Activated T-cell treated with anti-CD3 and anti-CD28 coated beads, Interleukin-2, amount 50 U/mL, for 4 hours (primary cell): ENCODE measurements around the gene DOLPP1. TPM values are rescaled to one million over a fixed set of nuclear protein-coding genes. Genes with fewer than 3 reads are reported as not detected.
"Not testable (repeated sequence)": the region's sequence is repeated elsewhere in the genome, so short reads cannot be mapped to it uniquely, and the experiment has no call there.

Experiments
- ATAC-seq, 2 donors: fragments of 200-7000 bp; cut with Tn5 transposase; one replicate each; pipeline ENCODE4 v1.10.0; 2021
- DNase-seq: peaks from one replicate; pipeline ENCODE4 v3.0.0-alpha.2; 2020
- H3K27me3 Mint-ChIP-seq: one replicate; pipeline ENCODE4 v1.8.0; 2021; ENCODE audit warnings: low read depth, mixed read lengths
- H3K36me3 Mint-ChIP-seq: one replicate; pipeline ENCODE4 v1.8.0; 2022; ENCODE audit warnings: mixed read lengths; ENCODE audit not compliant: insufficient read depth
- H3K4me1 Mint-ChIP-seq: one replicate; pipeline ENCODE4 v1.8.0; 2021; ENCODE audit warnings: low read depth, mixed read lengths
- H3K4me3 Mint-ChIP-seq: one replicate; pipeline ENCODE4 v1.8.0; 2021; ENCODE audit warnings: mild to moderate bottlenecking, moderate library complexity, mixed read lengths
- H3K9me3 Mint-ChIP-seq: one replicate; pipeline ENCODE4 v1.8.0; 2021; ENCODE audit warnings: mixed read lengths
- total RNA-seq, 3 donors: library from RNA; stranded (reverse); gene quantifications; one replicate each; pipeline ENCODE4 v1.2.1, GENCODE V29; 2021

Gene DOLPP1
- total RNA-seq, 3 donors from 2014 or later: 27.5 to 30.5 (median 30.3) TPM

GRCh38 chr9:129128689-129129088, 47.8 kb downstream of the DOLPP1 start:
- H3K4me1 Mint-ChIP-seq: peaks cover 6% of the 10 kb centered on the region
- no peaks in the 10 kb centered on the region for H3K9me3 Mint-ChIP-seq
- ATAC-seq (no peak), DNase-seq (no peak)
- peaks cover 24% of the 10 kb centered on the region for H3K36me3 Mint-ChIP-seq
- H3K27me3 Mint-ChIP-seq: no peaks in the 10 kb centered on the region
- H3K4me3 Mint-ChIP-seq: no peak overlapping the region

- H3K4me3 Mint-ChIP-seq, H3K27me3 Mint-ChIP-seq, DNase-seq, ATAC-seq, H3K9me3 Mint-ChIP-seq, H3K4me1 Mint-ChIP-seq: not testable (repeated sequence)
- H3K36me3 Mint-ChIP-seq: peaks cover 23% of the 10 kb centered on the region
Measured at GRCh38 chr9:129130271-129130670, 49.4 kb downstream of the DOLPP1 start.

GRCh38 chr9:129130791-129131190, 49.9 kb downstream of the DOLPP1 start:
- no peaks in the 10 kb centered on the region for H3K9me3 Mint-ChIP-seq
- DNase-seq (no peak), ATAC-seq (no peak)
- no peak overlapping the region for H3K4me3 Mint-ChIP-seq
- peaks cover 23% of the 10 kb centered on the region for H3K36me3 Mint-ChIP-seq
- peaks cover 6% of the 10 kb centered on the region for H3K4me1 Mint-ChIP-seq
- no peaks in the 10 kb centered on the region for H3K27me3 Mint-ChIP-seq

- H3K4me1 Mint-ChIP-seq: peaks cover 6% of the 10 kb centered on the region
- DNase-seq (peak; percentile 88), ATAC-seq (peak; percentile 98 to 99)
- H3K4me3 Mint-ChIP-seq: no peak overlapping the region
- H3K9me3 Mint-ChIP-seq: no peaks in the 10 kb centered on the region
- H3K27me3 Mint-ChIP-seq: no peaks in the 10 kb centered on the region
- H3K36me3 Mint-ChIP-seq: peaks cover 23% of the 10 kb centered on the region
Measured at GRCh38 chr9:129131300-129132145, 50.6 kb downstream of the DOLPP1 start.

GRCh38 chr9:129133082-129133481, 52.2 kb downstream of the DOLPP1 start:
- ATAC-seq: no peak
- no peak for DNase-seq
- Mint-ChIP-seq H3K36me3 (peaks cover 20% of the 10 kb centered on the region), H3K27me3 (no peaks in the 10 kb centered on the region), H3K4me1 (peaks cover 6% of the 10 kb centered on the region), H3K9me3 (no peaks in the 10 kb centered on the region), H3K4me3 (no peak overlapping the region)

GRCh38 chr9:129135476-129135875, 54.6 kb downstream of the DOLPP1 start:
- peaks cover 19% of the 10 kb centered on the region for H3K36me3 Mint-ChIP-seq

GRCh38 chr9:129136446-129137035, 55.6 kb downstream of the DOLPP1 start:
- DNase-seq: no peak
- Mint-ChIP-seq H3K36me3 (peaks cover 15% of the 10 kb centered on the region), H3K4me3 (no peak overlapping the region), H3K9me3 (no peaks in the 10 kb centered on the region), H3K4me1 (peaks cover 30% of the 10 kb centered on the region), H3K27me3 (no peaks in the 10 kb centered on the region)
- ATAC-seq: no peak

More at GRCh38 chr9:129135476-129135875, 54.6 kb downstream of the DOLPP1 start:
- H3K9me3 Mint-ChIP-seq: no peaks in the 10 kb centered on the region
- peaks cover 21% of the 10 kb centered on the region for H3K4me1 Mint-ChIP-seq
- no peaks in the 10 kb centered on the region for H3K27me3 Mint-ChIP-seq
- ATAC-seq (no peak), DNase-seq (no peak)
- no peak overlapping the region for H3K4me3 Mint-ChIP-seq

GRCh38 chr9:129137292-129138143, 56.6 kb downstream of the DOLPP1 start:
- no peak for DNase-seq
- no peak overlapping the region for H3K4me3 Mint-ChIP-seq
- H3K9me3 Mint-ChIP-seq: no peaks in the 10 kb centered on the region
- ATAC-seq: no peak
- H3K4me1 Mint-ChIP-seq: peaks cover 30% of the 10 kb centered on the region
- H3K36me3 Mint-ChIP-seq: peaks cover 12% of the 10 kb centered on the region
- H3K27me3 Mint-ChIP-seq: no peaks in the 10 kb centered on the region

GRCh38 chr9:129138144-129138462, 57.2 kb downstream of the DOLPP1 start:
- H3K36me3 Mint-ChIP-seq: peaks cover 16% of the 10 kb centered on the region
- peaks cover 36% of the 10 kb centered on the region for H3K4me1 Mint-ChIP-seq
- H3K4me3 Mint-ChIP-seq: no peak overlapping the region
- no peak for DNase-seq
- no peaks in the 10 kb centered on the region for H3K9me3 Mint-ChIP-seq
- no peaks in the 10 kb centered on the region for H3K27me3 Mint-ChIP-seq
- ATAC-seq: no peak

GRCh38 chr9:129138476-129139232, 57.7 kb downstream of the DOLPP1 start:
- ATAC-seq (peak; percentile 1 to 2), DNase-seq (no peak)
- Mint-ChIP-seq H3K36me3 (peaks cover 14% of the 10 kb centered on the region), H3K9me3 (no peaks in the 10 kb centered on the region), H3K4me1 (peaks cover 39% of the 10 kb centered on the region), H3K27me3 (no peaks in the 10 kb centered on the region), H3K4me3 (no peak overlapping the region)

GRCh38 chr9:129139233-129139992, 58.5 kb downstream of the DOLPP1 start:
- ATAC-seq: peak; percentile 64 to 68
- peaks cover 40% of the 10 kb centered on the region for H3K4me1 Mint-ChIP-seq
- no peaks in the 10 kb centered on the region for H3K27me3 Mint-ChIP-seq
- DNase-seq: peak; percentile 72
- H3K4me3 Mint-ChIP-seq: peak overlapping the region; percentile 83
- H3K36me3 Mint-ChIP-seq: peaks cover 13% of the 10 kb centered on the region
- H3K9me3 Mint-ChIP-seq: no peaks in the 10 kb centered on the region

GRCh38 chr9:129139993-129140396, 59.1 kb downstream of the DOLPP1 start:
- peaks cover 13% of the 10 kb centered on the region for H3K36me3 Mint-ChIP-seq
- peak overlapping the region; percentile 83 for H3K4me3 Mint-ChIP-seq

More at GRCh38 chr9:129139993-129140396, 59.1 kb downstream of the DOLPP1 start:
- peak; percentile 79 for DNase-seq
- no peaks in the 10 kb centered on the region for H3K27me3 Mint-ChIP-seq
- H3K4me1 Mint-ChIP-seq: peaks cover 40% of the 10 kb centered on the region
- ATAC-seq: peak; percentile 93 to 95
- no peaks in the 10 kb centered on the region for H3K9me3 Mint-ChIP-seq
